HG02981 (cell line): ENCODE measurements around the gene ECHS1.
"Not testable (repeated sequence)": the region's sequence is repeated elsewhere in the genome, so short reads cannot be mapped to it uniquely, and the experiment has no call there.

Source experiments
- ATAC-seq: cut with Tn5 transposase; IDR thresholded peaks from one replicate; pipeline ENCODE4 v1.9.1; 2021; ENCODE audit warnings: mild to moderate bottlenecking, moderate library complexity; ENCODE audit not compliant: unreplicated experiment

ECHS1 gene

GRCh38 chr10:133400624-133401424, 27.7 kb upstream of the ECHS1 start:
- ATAC-seq, result peak; percentile 69

GRCh38 chr10:133399123-133399601, 26.0 kb upstream of the ECHS1 start:
- ATAC-seq, result no peak

GRCh38 chr10:133397938-133398337, 24.8 kb upstream of the ECHS1 start:
- ATAC-seq, result no peak

GRCh38 chr10:133396035-133396624, 23.0 kb upstream of the ECHS1 start:
- no peak for ATAC-seq

- ATAC-seq, result no peak
Measured at GRCh38 chr10:133394801-133395221, 21.7 kb upstream of the ECHS1 start.

GRCh38 chr10:133394064-133394663, 21.0 kb upstream of the ECHS1 start, which contains the start of gene MTG1:
Gene MTG1, plus strand, starts transcription at chr10:133394157. Its CDS starts 64 bp downstream, at chr10:133394221.
- ATAC-seq, result peak; percentile 63

- ATAC-seq, result no peak
Measured at GRCh38 chr10:133393401-133394063, 20.4 kb upstream of the ECHS1 start.

GRCh38 chr10:133391761-133392518, 18.8 kb upstream of the ECHS1 start:
- no peak for ATAC-seq

- ATAC-seq, result no peak
Measured at GRCh38 chr10:133391249-133391635, 18.1 kb upstream of the ECHS1 start.

GRCh38 chr10:133390597-133391248, 17.6 kb upstream of the ECHS1 start:
- no peak for ATAC-seq

- peak; percentile 87 for ATAC-seq
Measured at GRCh38 chr10:133388973-133389818, 16.0 kb upstream of the ECHS1 start.

GRCh38 chr10:133388236-133388972, 15.2 kb upstream of the ECHS1 start:
- no peak for ATAC-seq

- not testable (repeated sequence) for ATAC-seq
Measured at GRCh38 chr10:133386951-133387350, 13.8 kb upstream of the ECHS1 start.

GRCh38 chr10:133385214-133385613, 12.1 kb upstream of the ECHS1 start:
- no peak for ATAC-seq

- ATAC-seq, result no peak
Measured at GRCh38 chr10:133384071-133384470, 10.9 kb upstream of the ECHS1 start.

GRCh38 chr10:133383551-133383950, 10.4 kb upstream of the ECHS1 start:
- ATAC-seq, result no peak

GRCh38 chr10:133381036-133381435, 7.9 kb upstream of the ECHS1 start:
- ATAC-seq, result no peak
